HTR-8/SVneo (cell line): ENCODE results near the gene TPCN2.
"Not testable (repeated sequence)": the region's sequence is repeated elsewhere in the genome, so short reads cannot be mapped to it uniquely, and the experiment has no call there.

Source experiments
- DNase-seq: peaks from one replicate; pipeline ENCODE4 v3.0.0; 2011; ENCODE audit warnings: low spot score, mixed read lengths; ENCODE audit not compliant: insufficient read length
- FAIRE-seq: peaks from 2 replicates; lab custom pipeline; 2011; peaks lifted over from hg19 to GRCh38; lab: Jason Lieb, UNC

TPCN2 gene

DNA sequence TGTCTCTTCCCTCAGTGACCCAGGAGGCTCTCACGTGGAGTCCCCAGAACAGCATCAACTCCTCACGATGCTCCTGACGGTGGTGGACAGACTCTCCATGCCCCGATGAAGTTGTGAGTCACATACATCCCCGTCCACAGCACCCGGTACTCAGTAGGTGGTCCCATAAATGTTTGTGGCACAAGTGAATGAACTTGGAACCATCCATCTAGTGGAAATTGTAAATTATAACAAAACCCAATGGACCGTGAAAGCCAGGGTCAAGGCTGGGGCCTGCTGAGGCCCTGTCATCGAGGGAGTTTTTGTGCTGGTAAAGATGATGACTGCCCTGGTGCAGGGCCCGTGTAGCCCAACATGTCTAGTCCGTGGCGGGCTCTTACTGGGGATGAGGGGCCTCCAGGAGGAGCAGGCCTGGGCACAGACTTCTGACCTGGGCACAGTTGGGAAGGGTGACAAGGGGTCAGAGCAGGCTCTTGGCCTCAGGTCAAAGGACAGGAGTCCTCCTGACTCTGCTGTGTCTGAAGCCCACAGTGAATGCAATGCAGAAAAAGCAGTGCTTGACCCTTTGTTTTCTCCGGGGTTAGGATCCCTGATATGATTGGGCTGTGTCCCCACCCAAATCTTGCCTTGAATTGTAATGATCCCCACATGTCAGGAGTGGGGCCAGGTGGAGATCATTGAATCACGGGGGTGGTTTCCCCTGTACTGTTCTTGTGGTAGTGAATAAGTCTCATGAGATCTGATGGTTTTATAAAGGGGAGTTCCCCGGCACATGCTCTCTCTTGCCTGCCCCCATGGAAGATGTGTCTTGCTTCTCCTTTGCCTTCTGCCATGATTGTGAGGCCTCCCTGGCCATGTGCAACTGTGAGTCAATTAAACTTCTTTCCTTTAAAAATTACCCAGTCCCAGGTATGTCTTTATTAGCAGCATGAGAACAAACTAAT, 87.0 kb downstream of the TPCN2 start:
- FAIRE-seq (no peak), DNase-seq (no peak)

GRCh38 chr11:69136471-69136870, 87.7 kb downstream of the TPCN2 start:
- FAIRE-seq (no peak), DNase-seq (no peak)

- no peak for DNase-seq
- FAIRE-seq, result no peak
These were observed 88.6 kb downstream of the TPCN2 start for GRCh38 chr11:69137151-69137844.

DNA sequence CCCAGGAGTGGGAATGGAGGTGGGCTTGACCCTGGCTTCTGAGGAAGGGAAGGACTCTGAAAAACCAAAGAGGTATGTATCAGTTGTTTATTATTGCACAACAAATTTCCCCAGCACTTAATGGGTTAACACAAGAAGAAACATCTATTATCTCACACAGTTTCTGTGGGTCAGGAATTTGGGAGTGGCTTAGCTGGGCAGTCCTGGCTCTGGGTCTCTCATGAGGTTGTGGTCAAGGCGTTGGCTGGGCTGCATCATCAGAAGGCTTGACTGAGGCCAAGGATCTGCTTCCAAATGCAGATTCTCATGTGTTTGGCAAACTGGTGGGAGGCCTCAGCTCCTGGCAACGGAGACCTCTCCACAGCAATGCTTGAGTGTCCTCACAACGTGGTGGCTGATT, 89.5 kb downstream of the TPCN2 start:
- DNase-seq, result no peak

DNA sequence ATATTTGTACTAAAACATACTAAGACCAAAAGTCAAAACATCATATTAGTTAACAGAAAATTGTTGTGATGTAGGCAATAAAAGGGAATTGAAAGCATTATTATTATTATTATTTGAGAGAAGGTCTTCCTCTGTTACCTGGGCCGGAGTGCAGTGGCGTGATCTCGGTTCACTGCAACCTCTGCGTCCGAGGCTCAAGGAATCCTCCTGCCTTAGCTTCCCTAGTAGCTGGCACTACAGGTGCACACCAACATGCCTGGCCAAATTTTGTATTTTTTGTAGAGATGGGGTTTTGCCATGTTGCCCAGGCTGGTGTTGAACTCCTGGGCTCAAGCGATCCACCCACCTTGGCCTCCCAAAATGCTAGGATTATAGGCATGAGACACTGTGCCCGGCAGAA, 91.4 kb downstream of the TPCN2 start:
- not testable (repeated sequence) for DNase-seq, FAIRE-seq

More for the DNA sequence above, 89.5 kb downstream of the TPCN2 start:
- FAIRE-seq, result no peak

DNA sequence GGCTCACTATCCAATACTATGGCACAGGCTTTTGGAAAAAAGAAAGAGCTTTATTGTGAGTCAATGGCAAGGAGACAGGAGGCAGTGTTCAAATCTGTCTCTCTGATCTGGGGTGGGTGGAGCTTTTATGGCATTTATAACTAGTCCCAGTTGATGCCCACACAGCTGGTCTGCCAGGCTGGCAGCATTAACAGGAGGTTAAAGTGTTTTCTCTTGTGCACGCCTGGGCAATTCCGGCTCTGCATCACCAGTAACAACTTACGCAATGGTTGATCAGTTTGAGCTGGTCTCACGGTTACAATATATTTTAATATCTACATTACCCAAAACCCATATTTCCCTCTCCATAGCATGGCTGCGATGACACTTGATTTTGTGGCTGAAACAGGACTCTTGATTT, 91.9 kb downstream of the TPCN2 start:
- FAIRE-seq, result no peak
- DNase-seq, result no peak

DNA sequence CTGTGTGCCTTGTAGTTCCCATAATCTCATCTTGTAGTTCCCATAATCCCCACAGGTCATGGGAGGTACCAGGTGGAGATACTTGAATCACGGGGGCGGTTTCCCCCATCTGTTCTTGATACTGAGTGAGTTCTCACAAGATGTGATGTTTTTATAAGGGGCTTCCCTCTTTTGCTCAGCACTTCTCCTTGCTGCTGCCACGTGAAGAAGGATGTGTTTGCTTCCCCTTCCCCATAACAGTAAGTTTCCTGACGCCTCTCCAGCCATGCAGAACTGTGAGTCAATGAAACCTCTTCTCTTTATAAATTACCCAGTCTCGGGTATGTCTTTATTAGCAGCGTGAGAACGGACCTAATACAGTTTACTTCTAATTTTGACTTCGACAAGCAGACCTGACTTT, 93.0 kb downstream of the TPCN2 start:
- FAIRE-seq, result no peak

DNA sequence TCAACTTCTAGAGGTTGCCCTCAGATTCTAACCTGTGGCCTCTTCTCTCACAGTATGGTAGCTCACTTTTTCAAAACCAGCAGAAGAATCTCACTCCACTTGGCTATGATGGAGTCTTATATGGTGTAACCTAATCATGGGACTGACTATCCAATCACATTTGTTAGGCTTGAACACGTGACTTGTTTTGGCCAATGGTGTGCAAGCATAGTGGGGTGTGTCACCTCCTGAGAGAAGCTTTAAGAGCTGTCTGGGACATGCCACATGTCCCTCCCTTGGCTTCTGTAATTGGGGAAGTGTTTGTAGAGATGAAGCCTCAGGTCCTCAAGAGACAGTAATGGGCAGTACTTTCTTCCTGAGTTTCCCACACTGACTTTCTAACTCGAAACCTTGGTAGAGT, 94.2 kb downstream of the TPCN2 start:
- no peak for DNase-seq

More for the DNA sequence above, 93.0 kb downstream of the TPCN2 start:
- DNase-seq, result no peak

DNA sequence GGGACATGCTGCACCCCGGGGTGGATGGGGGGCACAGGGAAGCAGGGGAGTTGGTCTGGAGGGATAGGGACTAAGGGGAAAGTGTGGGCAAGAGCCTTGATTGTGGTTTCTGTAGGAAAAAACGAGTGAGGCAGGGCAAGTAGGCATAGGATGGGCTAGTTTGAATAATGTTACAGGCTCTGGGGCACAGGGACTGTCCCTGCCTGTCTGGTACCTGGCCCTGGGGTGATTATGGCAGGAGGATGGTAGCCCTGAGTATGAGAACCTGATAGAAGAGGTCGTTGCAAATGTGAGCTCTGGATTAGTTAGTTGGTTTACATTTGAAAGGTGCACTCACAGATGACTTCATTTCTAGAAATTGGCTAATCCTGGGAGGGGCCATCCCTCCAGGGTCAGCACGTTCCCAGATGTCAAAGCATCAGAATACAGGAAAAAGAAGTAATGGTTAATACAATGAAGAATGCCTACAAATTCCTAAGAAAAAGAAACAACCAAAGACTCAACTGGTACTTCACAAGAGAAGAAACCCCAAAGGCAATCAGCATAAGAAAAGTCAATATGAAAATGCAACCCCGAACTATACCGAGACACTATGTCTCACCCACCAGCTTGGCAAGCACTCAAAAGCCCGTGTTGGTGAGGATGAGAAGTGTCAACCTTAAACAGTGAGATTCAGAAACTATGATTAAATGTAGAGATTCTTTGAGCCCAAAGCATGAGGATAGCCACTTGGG, 95.8 kb downstream of the TPCN2 start:
- no peak for DNase-seq
- FAIRE-seq, result no peak

More for the DNA sequence above, 94.2 kb downstream of the TPCN2 start:
- no peak for FAIRE-seq

DNA sequence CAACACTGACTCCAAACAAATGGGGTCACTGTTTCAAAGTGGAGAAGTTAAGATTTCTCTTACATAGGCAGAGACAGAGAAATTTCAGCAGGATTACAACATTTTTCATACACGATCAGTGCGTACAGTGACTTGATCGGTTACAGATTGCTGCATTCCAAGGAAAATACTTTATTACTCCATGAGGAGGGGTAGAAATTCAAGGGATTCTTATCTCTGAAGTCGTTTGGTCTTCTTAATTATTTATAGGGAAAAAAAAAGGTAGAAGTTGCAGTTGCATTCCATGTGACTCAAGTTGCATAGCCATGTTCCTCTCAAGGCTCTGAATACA, 96.3 kb downstream of the TPCN2 start:
- DNase-seq, result no peak

DNA sequence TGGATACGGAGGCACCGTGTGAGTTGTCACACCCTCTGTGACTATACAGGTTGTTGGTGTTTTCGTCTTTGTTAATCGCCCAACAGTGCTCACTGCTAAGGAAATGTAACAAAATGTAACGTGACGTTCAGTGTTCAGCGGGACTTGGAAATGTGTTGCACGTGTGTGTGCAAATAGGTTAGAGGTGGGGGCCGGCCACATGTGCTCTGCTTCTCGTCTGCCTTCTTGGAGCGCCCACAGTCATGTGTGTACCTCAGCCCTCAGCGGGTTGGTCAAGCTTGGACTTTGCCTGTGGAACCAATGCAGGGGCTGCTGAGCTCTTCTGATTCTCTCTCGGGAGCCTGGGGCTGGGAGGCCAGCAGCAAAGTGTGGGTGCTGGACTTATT, 99.6 kb downstream of the TPCN2 start:
- FAIRE-seq (peak; percentile 4), DNase-seq (no peak)

More for the DNA sequence above, 96.3 kb downstream of the TPCN2 start:
- no peak for FAIRE-seq

- no peak for FAIRE-seq
- no peak for DNase-seq
These were observed 100.1 kb downstream of the TPCN2 start for GRCh38 chr11:69148806-69149205.

- FAIRE-seq, result not testable (repeated sequence)
These were observed 100.8 kb downstream of the TPCN2 start for GRCh38 chr11:69149338-69150045.

GRCh38 chr11:69150175-69150574, 101.4 kb downstream of the TPCN2 start:
- FAIRE-seq, result no peak
- DNase-seq, result no peak

More at GRCh38 chr11:69149338-69150045, 100.8 kb downstream of the TPCN2 start:
- DNase-seq, result not testable (repeated sequence)

DNA sequence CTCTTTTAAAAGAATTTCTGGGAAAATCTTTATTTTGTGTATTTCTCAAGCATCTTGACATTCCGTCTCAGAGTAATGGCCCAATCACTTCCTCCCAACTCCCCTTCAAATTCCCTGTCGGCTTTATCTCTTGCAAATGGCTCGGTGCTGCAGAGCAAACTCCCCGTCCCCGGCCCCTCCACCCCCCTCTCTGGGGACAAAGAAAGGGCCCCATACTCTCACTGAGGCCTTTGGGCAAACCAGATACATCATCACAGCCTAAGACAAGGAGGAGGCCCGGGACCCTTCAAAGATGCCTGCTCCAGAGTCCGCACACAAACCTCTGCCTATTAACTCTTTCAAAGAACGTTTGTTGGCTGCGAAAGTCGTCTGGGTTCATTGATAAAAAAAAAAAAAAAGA, 103.1 kb downstream of the TPCN2 start:
- no peak for FAIRE-seq
- DNase-seq, result no peak

DNA sequence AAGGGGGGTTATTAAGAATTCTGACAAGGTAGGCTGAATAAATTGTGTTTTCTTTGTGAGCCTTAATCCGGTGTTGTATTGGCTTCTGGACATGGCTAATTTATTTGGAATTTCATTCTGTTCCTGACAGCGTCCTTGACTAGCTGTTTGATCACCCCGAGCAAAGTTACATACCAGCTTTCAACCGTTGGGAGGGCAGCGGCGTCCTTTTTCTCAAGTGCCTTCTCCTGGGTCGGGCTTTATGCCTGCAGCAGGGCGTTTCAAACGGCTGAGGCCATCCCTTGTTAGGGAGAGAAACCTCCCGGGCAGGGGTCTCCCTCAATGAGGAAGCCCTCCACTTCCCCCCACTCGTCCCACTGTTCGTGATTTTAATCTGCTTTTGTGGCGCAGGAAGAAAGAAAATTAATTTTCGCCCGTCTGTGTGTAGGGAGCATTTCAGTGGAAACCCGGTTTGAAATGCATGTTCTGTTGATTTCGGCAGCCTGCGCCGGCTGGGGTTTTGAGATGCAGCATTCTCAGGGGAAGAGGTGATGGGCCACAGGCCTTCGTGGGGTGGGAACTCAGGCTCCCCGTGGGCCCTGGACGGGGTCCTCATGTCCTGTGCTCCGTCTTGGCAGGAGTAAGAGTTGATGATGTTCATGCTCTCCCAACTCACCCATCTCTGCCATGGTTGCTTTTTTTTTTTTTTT, 104.1 kb downstream of the TPCN2 start:
- peak; percentile 23 for FAIRE-seq

GRCh38 chr11:69153661-69154060, 104.9 kb downstream of the TPCN2 start:
- FAIRE-seq, result no peak
- no peak for DNase-seq

More for the DNA sequence above, 104.1 kb downstream of the TPCN2 start:
- DNase-seq, result no peak

DNA sequence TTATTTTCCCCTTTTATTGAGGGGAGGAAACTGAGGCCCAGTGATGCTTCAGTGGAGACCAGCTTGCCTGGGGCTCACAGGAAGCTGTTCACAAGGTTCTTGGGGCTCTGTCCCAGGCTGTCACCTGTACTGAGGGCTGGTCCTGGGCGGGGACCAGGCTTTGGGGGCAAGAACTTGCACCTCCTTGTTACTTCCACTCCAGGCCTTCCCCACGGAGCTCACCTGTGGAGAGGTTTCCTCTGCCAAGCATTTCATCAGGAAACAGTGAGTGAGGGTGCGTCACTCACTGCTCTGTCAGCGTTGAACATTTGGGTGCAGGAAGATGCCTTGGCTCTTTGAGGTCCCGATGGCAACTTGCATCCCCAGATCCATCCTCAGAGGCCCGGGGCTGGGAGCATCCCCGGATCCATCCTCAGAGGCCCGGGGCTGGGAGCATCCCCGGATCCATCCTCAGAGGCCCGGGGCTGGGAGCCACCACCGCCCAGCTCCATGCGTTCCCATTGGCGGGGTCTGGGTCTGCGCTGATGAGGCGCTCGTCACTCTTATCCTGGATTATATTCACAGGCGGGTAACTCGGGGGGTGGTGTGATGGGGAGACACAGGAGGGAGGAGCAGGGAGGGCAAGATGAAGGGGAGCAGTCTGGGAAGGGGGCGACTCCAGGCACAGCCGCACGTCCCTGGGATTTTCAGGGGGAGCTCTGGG, 105.6 kb downstream of the TPCN2 start:
- no peak for FAIRE-seq
- DNase-seq, result no peak

- FAIRE-seq (no peak), DNase-seq (no peak)
These were observed 106.2 kb downstream of the TPCN2 start for GRCh38 chr11:69154938-69155301.
